Fibroblast of peridontal ligament (primary cell): Measurements from ENCODE around the gene OR7G1.

Source experiments
- DNase-seq: peaks from one replicate; pipeline ENCODE4 v3.0.0-alpha.2; 2010; ENCODE audit errors: extremely low read depth

The OR7G1 gene, protein sequence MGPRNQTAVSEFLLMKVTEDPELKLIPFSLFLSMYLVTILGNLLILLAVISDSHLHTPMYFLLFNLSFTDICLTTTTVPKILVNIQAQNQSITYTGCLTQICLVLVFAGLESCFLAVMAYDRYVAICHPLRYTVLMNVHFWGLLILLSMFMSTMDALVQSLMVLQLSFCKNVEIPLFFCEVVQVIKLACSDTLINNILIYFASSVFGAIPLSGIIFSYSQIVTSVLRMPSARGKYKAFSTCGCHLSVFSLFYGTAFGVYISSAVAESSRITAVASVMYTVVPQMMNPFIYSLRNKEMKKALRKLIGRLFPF

GRCh38 chr19:9115307-9115813 is at the start of gene OR7G1:
OR7G1 (minus strand) TSS chr19:9115763; CDS start chr19:9115763, 0 bp downstream.
- DNase-seq = no peak

DNA sequence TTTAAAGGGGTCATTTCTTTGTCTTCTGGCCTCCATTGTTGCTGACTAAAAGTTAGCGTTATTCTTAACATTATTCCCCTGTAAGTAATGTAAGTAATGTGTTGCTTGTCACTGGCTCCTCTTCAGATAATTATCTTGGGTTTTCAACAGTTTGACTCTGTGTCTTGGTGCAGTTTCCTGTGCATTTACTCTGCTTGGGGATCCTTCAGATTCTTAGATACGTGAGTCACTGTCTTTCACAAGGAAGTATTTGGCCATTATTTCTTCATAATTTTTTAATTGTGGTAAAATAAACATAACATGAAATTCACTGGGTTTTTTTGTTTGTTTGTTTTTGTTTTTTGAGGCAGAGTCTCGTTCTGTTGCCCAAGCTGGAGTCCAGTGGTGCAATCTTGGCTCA is 49.7 kb upstream of the OR7G1 start:
- DNase-seq = no peak

DNA sequence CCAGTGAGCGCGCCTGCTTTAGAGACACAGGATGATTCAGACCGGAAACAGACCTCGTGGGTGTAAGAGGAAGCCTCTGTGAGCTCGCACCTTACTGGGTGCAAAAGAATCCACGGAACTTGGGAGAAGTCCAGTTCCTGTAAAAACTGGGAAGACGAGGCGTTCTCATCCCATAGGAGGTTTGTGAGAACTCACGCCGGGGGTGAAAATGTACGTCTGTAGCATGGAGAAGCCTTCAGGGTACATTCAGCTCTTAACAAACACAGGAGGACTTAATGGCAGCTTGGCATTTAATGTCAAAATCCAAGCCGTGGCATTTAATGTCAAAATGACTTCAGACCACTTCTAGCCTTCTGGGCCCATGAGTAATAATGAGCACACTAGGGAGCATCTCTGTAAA is 45.9 kb upstream of the OR7G1 start:
- no peak for DNase-seq

- DNase-seq = no peak
These were observed 44.3 kb upstream of the OR7G1 start for GRCh38 chr19:9159891-9160290.

DNA sequence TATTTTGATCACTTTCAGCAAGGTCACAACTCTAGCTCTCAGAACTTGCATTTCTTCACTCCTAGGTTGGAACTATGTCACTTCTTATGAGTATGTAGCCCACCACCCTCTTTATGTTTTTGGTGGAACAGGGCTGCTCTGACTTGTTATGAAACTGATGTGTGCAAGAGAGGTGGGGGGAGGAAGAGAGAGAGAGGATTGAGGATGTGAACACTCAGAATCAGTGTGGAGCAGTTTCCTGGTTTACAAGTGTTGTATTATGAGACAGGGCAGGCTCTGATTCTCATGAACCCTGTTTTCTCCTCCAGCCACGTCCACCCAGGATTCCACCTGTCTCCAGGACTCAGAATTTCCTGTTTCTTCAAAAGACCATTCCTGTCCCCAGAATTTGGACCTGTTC is 40.7 kb upstream of the OR7G1 start:
- DNase-seq = no peak

- no peak for DNase-seq
These were observed 40.0 kb upstream of the OR7G1 start for GRCh38 chr19:9155591-9155990.

DNA sequence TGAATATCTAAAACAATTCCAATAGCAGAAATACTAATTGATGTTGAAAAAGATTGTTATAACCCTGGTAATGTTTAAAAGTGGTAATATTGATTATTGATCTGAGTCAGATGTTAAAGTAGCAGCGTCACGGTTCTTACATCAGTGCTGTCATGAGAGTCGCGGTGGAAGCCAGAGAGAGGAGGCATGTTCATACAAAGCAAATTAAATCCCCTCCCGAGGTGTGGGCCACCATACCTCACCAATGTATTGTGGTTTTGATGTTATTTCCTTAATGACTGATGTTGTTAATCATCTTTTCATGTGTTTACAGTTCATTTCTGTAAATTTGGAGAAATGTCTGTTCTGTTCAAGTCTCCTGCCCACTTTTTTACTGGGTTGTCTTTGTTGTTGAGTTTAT is 35.8 kb upstream of the OR7G1 start:
- DNase-seq = no peak

- DNase-seq = no peak
These were observed 35.1 kb upstream of the OR7G1 start for GRCh38 chr19:9150650-9151049.

- no peak for DNase-seq
These were observed 34.4 kb upstream of the OR7G1 start for GRCh38 chr19:9149997-9150396.

- no peak for DNase-seq
These were observed 33.1 kb upstream of the OR7G1 start for GRCh38 chr19:9148697-9149096.

GRCh38 chr19:9146882-9147281 is 31.3 kb upstream of the OR7G1 start:
- no peak for DNase-seq

DNA sequence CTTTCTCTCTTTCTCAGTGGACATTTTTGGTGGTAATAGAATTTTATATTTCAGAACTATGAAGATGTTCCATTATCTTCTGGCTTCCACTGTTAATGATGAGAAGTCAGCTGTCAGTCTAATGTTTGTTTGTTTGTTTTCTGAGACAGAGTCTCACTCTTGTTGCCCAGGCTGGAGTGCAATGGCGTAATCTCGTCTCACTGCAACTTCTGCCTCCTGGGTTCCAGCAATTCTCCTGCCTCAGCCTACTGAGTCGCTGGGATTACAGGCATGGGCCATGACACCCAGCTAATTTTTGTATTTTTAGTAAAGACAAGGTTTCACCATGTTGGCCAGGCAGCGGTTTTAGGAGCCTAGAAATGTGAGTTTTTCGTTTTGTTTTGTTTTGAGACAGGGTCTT is 29.4 kb upstream of the OR7G1 start:
- peak; percentile 8 for DNase-seq

GRCh38 chr19:9140159-9140874 is 24.8 kb upstream of the OR7G1 start, which contains the start of gene ZNF317:
ZNF317 (plus strand) TSS chr19:9140397; CDS start chr19:9156017, 15,620 bp downstream.
- DNase-seq = peak; percentile 92

DNA sequence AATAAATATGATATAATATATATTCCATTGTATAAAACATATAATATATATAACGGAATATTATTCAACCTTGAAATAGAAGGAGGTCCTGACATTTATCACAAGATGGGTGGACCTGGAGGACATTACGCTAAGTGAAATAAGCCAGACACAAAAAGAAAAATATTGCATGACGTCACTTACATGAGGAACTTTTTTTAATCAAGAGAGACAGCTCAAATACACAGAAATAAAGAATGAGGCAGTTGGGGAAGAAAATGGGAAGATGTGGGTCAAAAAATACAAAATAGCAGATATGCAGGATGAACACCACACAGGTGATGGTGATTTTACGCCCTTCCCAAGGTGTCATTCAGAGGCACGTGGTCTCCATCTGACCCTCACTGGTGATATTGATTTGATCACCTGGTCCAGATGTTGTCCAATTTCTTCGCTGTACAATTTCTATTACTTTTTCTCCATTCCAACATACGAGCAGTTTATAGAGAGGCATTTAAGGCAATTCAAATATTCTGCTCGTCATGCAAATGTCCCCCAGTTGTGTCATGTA is 24.1 kb upstream of the OR7G1 start:
- peak; percentile 5 for DNase-seq

GRCh38 chr19:9132422-9132821 is 16.9 kb upstream of the OR7G1 start:
- DNase-seq = no peak

- DNase-seq = no peak
These were observed 15.4 kb upstream of the OR7G1 start for GRCh38 chr19:9130965-9131364.

DNA sequence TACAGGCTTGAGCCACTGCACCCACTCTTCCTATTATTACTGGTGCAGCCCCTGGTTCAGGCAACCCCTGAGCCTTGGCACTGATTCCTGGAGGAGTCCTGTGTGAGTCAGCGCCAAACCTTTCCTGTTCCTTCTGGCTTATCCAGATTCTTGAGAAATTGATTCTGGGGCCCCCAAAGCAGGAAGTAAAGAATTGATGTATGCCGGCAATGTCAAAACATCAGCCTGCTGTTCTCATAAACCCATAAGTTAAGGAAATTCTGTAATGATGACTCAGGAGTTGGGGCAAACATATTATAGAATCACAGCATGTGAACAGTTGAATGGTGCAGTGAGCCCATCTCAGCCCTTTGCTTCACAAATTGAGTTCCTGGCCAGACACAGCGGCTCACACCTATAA is 12.6 kb upstream of the OR7G1 start:
- DNase-seq = no peak

DNA sequence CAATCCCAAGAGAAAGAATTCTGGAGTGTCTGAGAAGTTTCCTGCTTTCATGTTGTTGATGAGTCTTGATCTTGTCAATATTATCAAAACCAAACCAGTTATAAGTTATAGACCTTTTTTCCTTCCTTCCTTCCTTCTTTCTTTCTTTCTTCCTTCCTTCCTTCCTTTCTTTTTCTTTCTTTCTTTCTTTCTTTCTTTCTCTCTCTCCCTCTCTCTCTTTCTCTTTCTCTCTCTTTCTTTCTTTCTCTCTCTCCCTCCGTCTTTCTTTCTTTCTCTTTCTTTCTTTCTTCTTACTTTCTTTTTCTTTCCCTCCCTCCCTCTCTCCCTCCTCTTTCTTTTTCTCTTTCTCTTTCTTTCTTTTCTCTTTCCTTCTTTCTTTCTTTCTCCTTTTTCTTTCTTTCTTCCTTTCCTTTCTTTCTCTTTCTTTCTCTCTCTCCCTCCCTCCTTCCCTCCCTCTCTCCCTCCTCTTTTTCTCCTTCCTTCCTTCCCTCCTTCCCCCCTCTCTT is 11.4 kb upstream of the OR7G1 start, which contains the start of gene OR7G3:
TSS of gene OR7G3 (minus strand) at position 51 of the 506 bp plus-strand sequence. CDS start at position 51, 0 bp downstream.
- no peak for DNase-seq

GRCh38 chr19:9116547-9116946 is 984 bp upstream of the OR7G1 start:
- DNase-seq = no peak

- DNase-seq = no peak
These were observed 5.6 kb downstream of the OR7G1 start for GRCh38 chr19:9109959-9110358.

GRCh38 chr19:9107375-9107774 is 8.2 kb downstream of the OR7G1 start, which contains the start of gene OR7G2:
OR7G2 (minus strand) TSS chr19:9107475; CDS start chr19:9103243, 4,232 bp downstream.
- DNase-seq = no peak

DNA sequence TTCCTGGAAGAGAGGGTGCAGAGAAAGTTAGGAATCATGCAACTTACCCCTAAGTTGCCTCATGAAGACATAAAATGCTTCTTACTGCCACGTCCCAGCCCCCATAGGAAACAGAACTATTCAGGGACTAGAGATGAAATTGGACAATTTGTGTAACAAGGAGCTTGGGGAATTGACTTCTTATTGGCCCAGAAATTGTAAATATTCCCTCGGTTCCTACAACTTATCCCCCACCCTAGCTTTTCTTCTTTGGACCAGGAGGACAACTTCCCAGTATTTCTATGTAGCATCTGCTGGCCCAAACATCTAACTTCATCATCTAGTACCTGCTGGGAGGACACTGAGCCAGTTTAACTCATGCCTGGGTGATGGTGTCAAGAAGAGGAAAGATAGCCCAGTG is 28.8 kb downstream of the OR7G1 start, which contains the start of gene OR1M1:
TSS of gene OR1M1 (plus strand) at position 301 of the 400 bp plus-strand sequence. CDS start 6,184 bp downstream, outside the sequence.
- no peak for DNase-seq
